ENCODE measurements around the gene MAB21L2. TPM values are rescaled to one million over a fixed set of nuclear protein-coding genes. Genes with fewer than 3 reads are reported as not detected.

The MAB21L2 gene
- total and polyA plus RNA-seq, 2 of the 8 experiments (the other 6 are each of a cell fraction or from before 2014, with no cell fraction given): 0.03 TPM; not detected in 1

DNA sequence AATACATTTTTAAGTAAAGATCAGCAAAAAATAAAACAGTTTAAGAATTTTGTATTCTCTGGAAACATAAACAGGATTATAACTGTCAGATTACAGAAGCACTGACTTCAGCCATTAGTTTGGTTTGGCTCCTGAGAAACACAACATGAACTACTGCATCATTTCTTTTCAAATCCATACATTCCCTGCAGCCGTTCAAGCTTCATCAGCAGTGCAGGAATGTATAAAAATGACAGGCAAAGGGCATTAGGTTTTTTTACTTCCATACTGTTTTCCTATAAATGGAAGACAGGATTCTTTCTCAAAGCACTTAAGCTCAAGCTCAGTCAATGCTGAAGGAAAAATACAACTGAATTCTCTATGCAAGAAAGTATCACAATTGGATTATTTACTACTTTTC lies 4.2 kb upstream of the MAB21L2 start (continued):
- no peak for TF ChIP-seq FOSL1 (IDR thresholded peaks at IDR 0.05; ENCODE audit: insufficient read depth, low read depth, low read length)
- no peak for TF ChIP-seq GABPA (IDR thresholded peaks at IDR 0.05; ENCODE audit: borderline replicate concordance, insufficient read depth, low read length)
- TF ChIP-seq BACH1 (IDR thresholded peaks at IDR 0.05; ENCODE audit: low read length): no peak
